NCI-H2081 (cell line): ENCODE results near the gene IGLL1.
"Not testable (repeated sequence)": the region's sequence is repeated elsewhere in the genome, so short reads cannot be mapped to it uniquely, and the experiment has no call there.

Experiments
- DNase-seq, 2 experiments: peaks; one replicate each; lab custom pipeline; 2025; lab: John Stamatoyannopoulos, UW

The IGLL1 gene

GRCh38 chr22:23591201-23591791 lies 11.2 kb upstream of the IGLL1 start:
- peak in 1 of 2 experiments; percentile 11 for DNase-seq

- no peak for DNase-seq
Observed at GRCh38 chr22:23583836-23584235, 3.7 kb upstream of the IGLL1 start.

GRCh38 chr22:23583153-23583552 lies 3.1 kb upstream of the IGLL1 start:
- DNase-seq = no peak

GRCh38 chr22:23581260-23581650 lies 1.2 kb upstream of the IGLL1 start:
- no peak for DNase-seq

- no peak for DNase-seq
Observed at GRCh38 chr22:23580576-23581259, 628 bp upstream of the IGLL1 start.

GRCh38 chr22:23579280-23579679 lies 810 bp downstream of the IGLL1 start:
- DNase-seq = no peak

- DNase-seq = no peak
Observed at GRCh38 chr22:23578306-23578705, 1.8 kb downstream of the IGLL1 start.

GRCh38 chr22:23576681-23577080 lies 3.4 kb downstream of the IGLL1 start:
- no peak for DNase-seq

- no peak for DNase-seq
Observed at GRCh38 chr22:23575601-23576000, 4.5 kb downstream of the IGLL1 start.

GRCh38 chr22:23574877-23575276 lies 5.2 kb downstream of the IGLL1 start:
- DNase-seq = no peak

- DNase-seq = no peak
Observed at GRCh38 chr22:23574371-23574811, 5.7 kb downstream of the IGLL1 start.

- DNase-seq = not testable (repeated sequence)
Observed at GRCh38 chr22:23573701-23574235, 6.3 kb downstream of the IGLL1 start.

- DNase-seq = not testable (repeated sequence)
Observed at GRCh38 chr22:23573106-23573505, 7.0 kb downstream of the IGLL1 start.

- DNase-seq = no peak
Observed at GRCh38 chr22:23571486-23571885, 8.6 kb downstream of the IGLL1 start.

GRCh38 chr22:23570681-23571080 lies 9.4 kb downstream of the IGLL1 start:
- DNase-seq = no peak

GRCh38 chr22:23569716-23570115 lies 10.4 kb downstream of the IGLL1 start:
- DNase-seq = no peak

GRCh38 chr22:23569291-23569690 lies 10.8 kb downstream of the IGLL1 start:
- DNase-seq = no peak

GRCh38 chr22:23566705-23567475 lies 13.2 kb downstream of the IGLL1 start:
- no peak for DNase-seq

GRCh38 chr22:23565915-23566704 lies 14.0 kb downstream of the IGLL1 start:
- no peak for DNase-seq

- DNase-seq = no peak
Observed at GRCh38 chr22:23565305-23565914, 14.7 kb downstream of the IGLL1 start.

GRCh38 chr22:23564276-23564675 lies 15.8 kb downstream of the IGLL1 start:
- no peak for DNase-seq

GRCh38 chr22:23563111-23563510 lies 17.0 kb downstream of the IGLL1 start:
- DNase-seq = no peak
